Uterus (tissue), 2 donors: ENCODE measurements around the gene EFNA4.

ENCODE experiments used
- CTCF ChIP-seq, 4 experiments: fragments of 200-600 bp in 2 of 4; fragments of 450-650 bp in 2 of 4; sonication (generic) in 2 of 4; IDR thresholded peaks; one replicate each; pipeline ENCODE4 v1.5.1; 2016 to 2019; ENCODE audit warnings: antibody characterized with exemption in 4 of 4, mild to moderate bottlenecking in 2 of 4, moderate library complexity in 1 of 4
- POLR2A ChIP-seq, 2 donors: fragments of 450-650 bp; IDR thresholded peaks; one replicate each; pipeline ENCODE4 v1.6.1; 2016; ENCODE audit warnings: antibody characterized with exemption in 2 of 2, mild to moderate bottlenecking in 1 of 2, moderate library complexity in 1 of 2

DNA sequence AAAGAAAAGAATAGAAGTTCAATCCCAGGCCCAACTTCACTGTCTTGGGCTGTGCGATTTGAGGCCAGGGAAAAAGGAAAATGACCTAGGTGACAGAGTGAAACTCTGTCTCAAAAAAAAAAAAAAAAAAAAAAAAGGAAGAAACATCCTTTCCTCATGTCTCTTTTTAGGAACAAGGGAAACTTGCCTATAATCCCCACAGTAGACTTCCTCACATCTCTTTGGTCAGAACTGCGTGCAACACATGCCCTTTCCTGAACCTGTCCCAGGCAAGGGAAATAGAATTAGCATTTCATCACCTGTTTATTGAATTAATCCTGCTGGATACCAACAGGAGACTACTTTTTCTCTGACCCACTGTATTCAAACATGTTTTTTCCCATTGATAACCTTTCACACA is 27.6 kb upstream of the EFNA4 start:
- TF ChIP-seq CTCF (IDR thresholded peaks at IDR 0.05) (no peak), POLR2A (IDR thresholded peaks at IDR 0.05) (no peak)
